COLO829 (cell line): ENCODE measurements around the gene SHISAL1.

ENCODE experiments used
- DNase-seq: peaks from one replicate; pipeline ENCODE4 v3.0.0; 2012; ENCODE audit warnings: low spot score

The SHISAL1 gene

GRCh38 chr22:44207981-44208317 lies 104.8 kb downstream of the SHISAL1 start:
- no peak for DNase-seq

- DNase-seq = no peak
These were observed 105.4 kb downstream of the SHISAL1 start for GRCh38 chr22:44207173-44207980.

DNA sequence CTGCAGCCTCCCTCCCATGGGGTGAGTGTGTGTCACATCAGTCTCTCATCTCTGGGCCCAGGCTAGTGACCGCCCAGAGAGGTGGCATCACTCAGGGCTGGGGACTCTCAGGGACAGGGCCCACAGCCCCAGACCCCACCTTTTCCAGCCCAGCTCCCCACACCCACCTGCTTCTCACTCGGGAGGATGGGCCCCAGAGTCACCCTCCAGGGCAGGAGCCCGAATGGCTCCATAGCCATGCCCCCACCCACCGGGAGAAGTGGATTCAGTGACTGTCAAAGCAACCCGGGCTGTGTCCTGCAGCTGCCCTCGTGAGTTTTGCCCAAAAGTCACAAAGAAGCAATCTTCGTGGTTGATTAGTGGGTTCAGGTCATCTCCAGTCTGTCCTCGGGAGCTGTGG lies 106.1 kb downstream of the SHISAL1 start:
- no peak for DNase-seq

DNA sequence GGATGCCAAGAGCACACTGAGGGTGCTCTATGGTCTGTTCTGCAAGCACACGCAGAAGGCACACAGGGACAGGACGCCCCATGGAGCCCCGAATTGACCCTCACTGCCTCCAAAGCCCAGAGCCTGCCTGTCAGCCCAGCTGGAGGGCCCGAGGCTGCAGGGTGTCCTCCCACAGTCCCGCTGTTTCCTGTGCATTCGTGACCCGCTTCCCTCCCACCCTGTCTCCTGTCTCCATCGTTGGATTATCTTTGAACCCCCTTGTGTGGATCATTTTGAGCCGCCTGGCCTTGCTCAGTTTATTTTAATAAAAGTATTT lies 106.5 kb downstream of the SHISAL1 start:
- no peak for DNase-seq

GRCh38 chr22:44205516-44206329 lies 107.0 kb downstream of the SHISAL1 start:
- DNase-seq = no peak

DNA sequence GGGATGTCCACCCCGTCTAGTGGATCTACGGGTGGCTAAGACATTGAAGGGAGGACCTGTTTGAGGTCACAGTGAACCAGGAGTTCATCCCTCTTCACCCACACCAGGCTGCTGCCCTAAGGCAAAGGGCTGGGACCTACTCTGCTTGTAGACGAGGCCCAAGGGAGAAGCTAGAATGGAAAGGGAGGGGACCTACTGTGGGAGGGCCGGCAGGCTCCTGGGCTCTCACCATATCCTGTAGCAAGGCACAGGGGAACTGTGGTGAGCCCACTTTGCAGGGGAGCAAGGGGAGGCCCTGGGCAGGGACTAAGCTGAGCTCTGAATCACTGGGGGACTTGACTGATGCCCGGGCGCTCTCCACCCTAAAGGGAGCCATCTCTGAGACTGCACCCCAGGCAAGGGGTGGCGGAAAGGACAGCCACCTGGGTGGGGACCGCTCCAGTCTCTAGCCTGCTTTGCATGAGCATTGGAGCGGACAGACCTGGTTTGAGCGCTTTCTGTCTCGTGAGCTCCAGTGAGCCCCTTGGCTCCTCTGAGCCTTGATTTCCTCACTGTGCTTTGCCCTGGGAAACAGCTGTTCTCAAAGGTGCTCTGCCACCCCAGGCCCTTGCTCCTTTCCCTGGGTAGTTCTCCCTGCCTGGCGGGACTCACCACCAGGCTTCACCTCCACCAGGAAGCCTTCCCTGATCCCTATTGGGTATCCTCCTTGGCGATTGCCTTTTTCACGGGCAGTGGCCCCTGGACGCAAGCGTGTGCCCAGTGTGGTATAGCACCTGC lies 107.8 kb downstream of the SHISAL1 start:
- no peak for DNase-seq

GRCh38 chr22:44203203-44203602 lies 109.5 kb downstream of the SHISAL1 start:
- DNase-seq = no peak

- no peak for DNase-seq
These were observed 110.4 kb downstream of the SHISAL1 start for GRCh38 chr22:44202261-44202789.

GRCh38 chr22:44201665-44202064 lies 111.1 kb downstream of the SHISAL1 start:
- DNase-seq = no peak

- DNase-seq = no peak
These were observed 111.7 kb downstream of the SHISAL1 start for GRCh38 chr22:44200855-44201550.

DNA sequence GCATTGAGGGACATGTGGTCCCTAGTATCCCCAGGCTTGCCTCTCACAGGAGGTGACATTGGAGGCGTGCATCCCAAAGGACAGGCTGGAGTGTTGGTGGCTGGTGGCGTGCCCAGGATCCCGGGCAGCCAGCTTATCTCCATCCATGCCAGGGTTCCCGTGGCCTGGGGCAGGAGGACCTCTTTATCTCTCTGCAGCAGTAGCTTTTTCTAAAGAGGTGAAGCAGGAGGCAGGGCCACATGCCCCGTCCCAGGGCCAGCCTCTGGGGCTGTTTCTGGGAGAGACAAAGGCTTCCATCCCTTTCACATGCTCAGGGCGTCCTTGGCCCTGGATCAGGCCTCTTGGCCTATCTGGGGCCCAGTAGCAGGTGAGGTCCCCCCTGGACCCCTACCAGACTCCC lies 112.3 kb downstream of the SHISAL1 start:
- DNase-seq = no peak

DNA sequence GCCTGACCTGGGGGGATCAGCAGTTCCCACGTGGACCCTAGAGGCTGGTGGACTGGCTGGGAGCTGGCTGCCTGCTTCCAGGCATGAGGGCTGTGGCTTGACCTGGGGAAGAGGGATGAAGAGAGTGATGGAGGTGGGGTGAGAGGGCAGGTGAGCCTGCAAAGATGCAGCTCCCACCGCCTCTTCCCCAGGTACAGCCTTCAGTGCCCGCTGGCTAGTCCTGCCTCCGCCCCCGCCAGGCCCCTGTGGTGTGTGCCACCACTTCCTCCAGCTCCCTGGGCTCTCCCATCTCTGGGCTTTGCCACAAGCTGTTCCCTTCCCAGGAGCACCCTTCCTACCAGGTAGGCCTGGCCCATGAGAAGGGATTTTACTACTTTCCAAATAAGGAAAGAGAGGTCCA lies 112.9 kb downstream of the SHISAL1 start:
- DNase-seq = no peak

DNA sequence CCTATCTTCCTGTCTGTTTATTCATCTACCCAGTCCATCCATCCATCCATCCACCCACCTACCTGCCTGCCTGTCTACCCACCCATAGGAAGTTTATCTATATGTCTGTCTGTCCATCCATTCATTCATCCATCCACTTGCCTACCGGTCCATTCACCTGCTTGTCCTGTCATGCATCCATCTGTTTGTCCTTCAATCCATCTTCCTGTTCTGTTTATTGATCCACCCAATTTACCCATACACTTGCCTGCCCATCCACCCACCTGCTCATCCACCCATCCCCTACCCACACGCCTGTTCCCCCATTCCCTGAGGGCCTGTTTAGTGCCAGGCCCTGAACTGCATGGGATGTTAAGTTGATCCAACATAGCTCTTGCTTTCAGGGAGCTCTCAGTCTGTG lies 113.6 kb downstream of the SHISAL1 start:
- DNase-seq = no peak

GRCh38 chr22:44197271-44197670 lies 115.5 kb downstream of the SHISAL1 start:
- no peak for DNase-seq

GRCh38 chr22:44196731-44197131 lies 116.0 kb downstream of the SHISAL1 start:
- DNase-seq = no peak

DNA sequence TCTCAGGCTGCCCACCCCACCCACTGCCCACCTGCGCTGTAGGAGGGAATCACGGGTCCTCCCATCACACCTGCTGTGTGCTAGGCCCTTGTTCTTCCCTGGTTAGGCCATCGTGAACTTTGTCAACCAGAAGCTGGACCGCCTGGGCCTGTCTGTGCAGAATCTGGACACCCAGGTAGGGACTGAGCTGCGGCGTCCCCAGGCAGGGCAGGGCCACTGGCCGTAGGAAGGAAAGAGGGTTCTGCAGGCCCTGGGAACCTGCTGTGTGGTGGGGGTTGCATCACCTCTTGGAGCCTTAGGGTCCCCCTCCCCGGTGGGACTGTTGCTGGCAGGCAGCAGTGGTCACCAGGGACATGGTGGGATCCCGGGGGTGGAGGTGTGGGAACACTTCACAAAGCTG lies 116.5 kb downstream of the SHISAL1 start:
- DNase-seq = no peak

DNA sequence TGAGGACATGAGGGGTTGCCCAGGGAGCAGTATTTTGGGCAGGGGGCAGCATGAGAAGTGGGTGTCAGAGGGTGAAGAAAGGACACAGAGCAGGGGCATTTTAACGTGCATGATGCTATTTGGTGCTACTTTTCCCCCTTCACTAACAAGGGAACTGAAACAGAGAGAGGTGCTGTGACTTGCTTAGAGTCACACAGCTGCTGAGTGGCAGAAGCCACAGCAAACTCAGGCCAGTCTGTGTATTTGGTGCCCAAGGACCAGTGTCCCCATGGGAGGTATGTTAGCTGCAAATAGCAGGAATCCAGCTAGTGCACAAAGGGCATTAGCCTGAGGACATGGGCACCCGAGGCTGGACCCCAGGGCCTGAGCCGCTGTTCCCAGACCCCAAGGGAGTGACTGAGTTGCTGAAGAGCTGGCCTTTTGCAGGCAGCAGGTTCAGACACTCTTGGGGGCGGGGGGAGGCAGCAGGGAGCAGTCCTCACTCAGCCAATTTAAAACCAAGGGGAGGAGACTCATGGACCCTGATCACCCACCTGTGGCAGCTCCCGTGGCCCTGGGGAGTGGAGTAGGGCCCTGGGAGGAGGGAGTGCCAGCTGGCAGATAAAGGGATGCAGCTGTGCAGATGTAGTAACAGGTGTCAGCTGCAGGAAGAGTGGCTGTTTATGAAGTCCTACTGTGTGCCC lies 117.4 kb downstream of the SHISAL1 start:
- no peak for DNase-seq

DNA sequence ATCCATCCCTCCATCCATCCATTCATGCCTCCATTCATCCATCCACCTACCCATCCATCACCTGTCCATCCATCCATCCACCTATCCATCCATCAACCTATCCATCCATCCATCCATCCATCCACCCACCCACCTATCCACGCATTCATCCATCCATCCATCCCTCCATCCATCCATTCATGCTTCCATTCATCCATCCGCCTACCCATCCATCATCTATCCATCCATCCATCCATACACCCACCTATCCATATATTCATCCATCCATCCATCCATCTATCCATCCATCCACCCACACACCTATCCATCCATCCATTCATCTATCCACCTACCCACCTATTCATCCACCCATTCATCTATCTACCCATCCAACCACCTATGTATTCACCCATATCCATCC lies 118.2 kb downstream of the SHISAL1 start:
- no peak for DNase-seq
